ENCODE results near the gene TCF4.

The TCF4 gene

DNA sequence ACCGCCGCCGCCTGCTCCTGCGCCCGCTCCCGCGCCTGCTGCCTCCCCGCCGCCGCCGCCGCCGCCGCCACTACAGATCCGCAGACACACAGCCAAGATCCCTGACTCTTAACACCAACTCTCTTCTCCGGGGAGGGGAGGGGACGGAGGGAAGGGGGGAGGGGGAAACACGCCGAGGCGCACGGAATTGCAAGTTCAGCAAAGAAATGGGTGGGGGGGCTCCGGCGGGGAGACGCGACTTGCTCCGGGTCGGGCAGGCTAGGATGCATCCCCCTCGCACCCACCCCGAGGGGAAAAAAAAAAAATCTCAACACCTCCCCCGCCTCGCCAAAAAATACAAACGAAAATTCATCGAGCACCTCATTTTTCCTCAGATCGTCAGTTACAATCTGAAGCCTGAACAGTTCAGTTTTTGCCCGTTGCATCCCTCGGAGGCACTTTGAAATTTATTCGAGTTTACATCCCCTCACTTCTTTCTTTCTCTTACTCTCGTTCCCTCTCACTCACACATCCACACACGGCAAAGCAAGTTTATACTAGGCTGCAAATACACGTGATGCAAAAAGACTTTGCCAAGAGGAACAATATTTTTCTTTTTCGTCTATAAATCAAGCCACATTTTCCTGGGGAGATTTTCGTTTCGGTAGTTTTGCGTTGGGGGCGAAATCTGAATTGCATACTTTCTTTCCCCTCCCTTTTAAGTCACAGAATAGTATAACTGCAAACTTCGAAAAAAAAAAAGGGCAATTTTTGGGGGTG is at the start of gene TCF4:
TSS of gene TCF4 (minus strand) at position 82 of the 759 bp plus-strand sequence. CDS start 1,076 bp downstream, outside the sequence.
- Mint-ChIP-seq H3K4me3 (peak within 1 kb of the TSS; percentile 84), H3K27ac (peak within 1 kb of the TSS; percentile 75), H3K27me3 (ENCODE audit: low read depth) (peaks cover 35% of the 10 kb centered on the region), H3K4me1 (ENCODE audit: low read depth) (peaks cover 12% of the 10 kb centered on the region), H3K36me3 (ENCODE audit: low read depth) (peaks cover 3% of the 10 kb centered on the region), H3K9me3 (no peaks in the 10 kb centered on the region)

DNA sequence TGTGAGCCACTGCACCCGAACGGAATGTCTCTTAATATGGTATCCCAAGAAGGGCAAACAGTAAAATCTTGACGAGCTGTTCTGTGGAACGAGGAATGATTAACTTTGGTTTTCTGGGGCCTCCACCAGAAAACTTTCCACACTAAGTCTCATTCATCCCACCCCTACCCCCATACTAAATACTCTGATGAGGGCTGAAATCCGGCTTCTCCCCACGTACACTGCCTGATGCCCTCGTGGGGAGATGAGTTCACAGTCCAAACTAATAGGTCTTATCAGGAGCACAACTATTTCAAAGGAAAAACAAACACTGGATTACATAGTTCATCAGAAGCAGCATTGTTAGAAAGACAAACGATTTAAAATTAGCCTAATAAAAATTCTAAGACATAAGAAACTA is 49.2 kb upstream of the TCF4 start:
- no peak overlapping the region for H3K4me3 Mint-ChIP-seq
- peaks cover 8% of the 10 kb centered on the region for H3K9me3 Mint-ChIP-seq
- no peaks in the 10 kb centered on the region for H3K27me3 Mint-ChIP-seq (ENCODE audit: low read depth)
- H3K4me1 Mint-ChIP-seq (ENCODE audit: low read depth): no peaks in the 10 kb centered on the region
- no peaks in the 10 kb centered on the region for H3K36me3 Mint-ChIP-seq (ENCODE audit: low read depth)
- H3K27ac Mint-ChIP-seq: no peak overlapping the region

DNA sequence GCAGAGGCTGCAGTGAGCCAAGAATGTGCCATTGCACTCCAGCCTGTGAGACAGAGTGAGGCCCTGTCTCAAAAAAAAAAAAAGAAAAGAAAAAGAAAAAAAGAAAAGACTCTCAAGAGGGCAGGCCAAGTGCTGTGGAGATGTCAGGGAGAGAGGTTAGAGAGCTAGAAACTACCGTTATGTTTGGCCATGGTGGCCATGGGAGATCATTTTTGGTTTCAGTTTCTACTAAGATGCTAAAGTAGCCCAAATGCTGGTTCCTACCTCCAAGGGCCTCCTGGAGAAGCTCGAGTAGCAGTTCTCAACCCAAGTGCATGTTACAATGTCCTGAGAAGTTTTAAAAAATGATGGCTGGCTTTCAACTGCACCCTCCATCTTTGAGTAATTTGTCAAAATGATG is 47.4 kb upstream of the TCF4 start:
- H3K9me3 Mint-ChIP-seq: peaks cover 8% of the 10 kb centered on the region
- H3K4me3 Mint-ChIP-seq: no peak overlapping the region
- H3K4me1 Mint-ChIP-seq (ENCODE audit: low read depth): no peaks in the 10 kb centered on the region
- no peaks in the 10 kb centered on the region for H3K27me3 Mint-ChIP-seq (ENCODE audit: low read depth)
- no peak overlapping the region for H3K27ac Mint-ChIP-seq
- H3K36me3 Mint-ChIP-seq (ENCODE audit: low read depth): no peaks in the 10 kb centered on the region

DNA sequence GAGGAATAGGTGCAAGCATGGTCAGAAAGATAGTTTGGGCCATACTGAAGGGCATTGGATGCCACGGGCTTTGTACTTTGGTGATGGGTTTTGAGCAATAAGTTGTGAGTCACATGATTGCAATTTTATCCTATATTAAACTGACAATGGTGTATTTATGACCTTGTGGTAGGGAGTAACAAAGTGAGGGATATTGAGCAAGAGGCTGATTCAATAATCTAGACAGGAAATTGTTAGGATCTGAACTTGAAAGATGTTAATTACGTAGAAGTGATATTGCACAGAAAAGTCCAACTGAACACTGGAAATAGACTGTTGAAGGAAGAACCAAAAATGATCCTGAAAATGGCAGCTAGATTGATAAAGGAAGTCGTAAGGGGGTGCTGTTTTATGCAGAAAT is 46.6 kb upstream of the TCF4 start:
- H3K4me1 Mint-ChIP-seq (ENCODE audit: low read depth): no peaks in the 10 kb centered on the region
- no peak overlapping the region for H3K27ac Mint-ChIP-seq
- no peaks in the 10 kb centered on the region for H3K27me3 Mint-ChIP-seq (ENCODE audit: low read depth)
- peaks cover 8% of the 10 kb centered on the region for H3K9me3 Mint-ChIP-seq
- H3K4me3 Mint-ChIP-seq: no peak overlapping the region
- no peaks in the 10 kb centered on the region for H3K36me3 Mint-ChIP-seq (ENCODE audit: low read depth)

DNA sequence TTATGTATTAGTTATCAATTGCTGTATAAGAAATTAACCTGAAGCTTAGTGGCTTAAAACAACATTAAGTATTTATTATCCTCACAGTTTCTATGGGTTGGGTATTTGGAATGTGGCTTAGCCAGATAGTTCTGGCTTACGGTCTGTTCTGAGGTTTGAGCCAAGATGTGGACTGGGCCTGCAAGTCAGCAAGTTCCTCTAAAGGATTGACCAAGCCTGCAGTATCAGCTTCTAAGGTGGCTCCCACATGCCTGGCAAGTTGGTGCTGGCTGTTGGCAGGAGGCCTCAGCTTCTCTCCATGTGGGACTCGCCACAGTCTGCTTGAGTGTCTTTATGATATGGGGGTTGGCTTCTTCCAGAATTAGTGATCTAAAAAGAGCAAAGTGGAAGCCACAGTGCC is 45.0 kb upstream of the TCF4 start:
- H3K4me3 Mint-ChIP-seq: no peak overlapping the region
- H3K4me1 Mint-ChIP-seq (ENCODE audit: low read depth): no peaks in the 10 kb centered on the region
- H3K36me3 Mint-ChIP-seq (ENCODE audit: low read depth): no peaks in the 10 kb centered on the region
- H3K27me3 Mint-ChIP-seq (ENCODE audit: low read depth): no peaks in the 10 kb centered on the region
- H3K9me3 Mint-ChIP-seq: peaks cover 8% of the 10 kb centered on the region
- H3K27ac Mint-ChIP-seq: no peak overlapping the region

DNA sequence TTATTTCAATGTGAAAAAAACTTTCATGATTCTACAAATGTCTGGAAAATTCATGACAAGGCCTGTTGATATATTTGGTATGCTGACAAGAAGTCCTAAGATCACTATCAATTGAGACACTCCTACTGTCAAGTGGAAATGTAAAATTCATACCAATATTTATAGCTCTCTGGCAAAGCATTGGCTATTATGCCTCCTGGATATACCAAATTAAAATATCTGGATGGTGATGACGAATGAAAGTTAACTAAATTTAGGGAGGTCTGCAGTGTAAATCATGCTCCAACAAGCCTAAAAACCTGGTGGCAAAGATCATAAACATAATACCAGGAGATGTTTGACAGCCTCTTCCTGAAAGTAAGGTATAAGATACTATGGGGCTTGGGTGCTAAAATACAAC is 41.1 kb upstream of the TCF4 start:
- H3K4me3 Mint-ChIP-seq: no peak overlapping the region
- no peaks in the 10 kb centered on the region for H3K36me3 Mint-ChIP-seq (ENCODE audit: low read depth)
- peaks cover 8% of the 10 kb centered on the region for H3K9me3 Mint-ChIP-seq
- no peaks in the 10 kb centered on the region for H3K4me1 Mint-ChIP-seq (ENCODE audit: low read depth)
- no peaks in the 10 kb centered on the region for H3K27me3 Mint-ChIP-seq (ENCODE audit: low read depth)
- no peak overlapping the region for H3K27ac Mint-ChIP-seq

DNA sequence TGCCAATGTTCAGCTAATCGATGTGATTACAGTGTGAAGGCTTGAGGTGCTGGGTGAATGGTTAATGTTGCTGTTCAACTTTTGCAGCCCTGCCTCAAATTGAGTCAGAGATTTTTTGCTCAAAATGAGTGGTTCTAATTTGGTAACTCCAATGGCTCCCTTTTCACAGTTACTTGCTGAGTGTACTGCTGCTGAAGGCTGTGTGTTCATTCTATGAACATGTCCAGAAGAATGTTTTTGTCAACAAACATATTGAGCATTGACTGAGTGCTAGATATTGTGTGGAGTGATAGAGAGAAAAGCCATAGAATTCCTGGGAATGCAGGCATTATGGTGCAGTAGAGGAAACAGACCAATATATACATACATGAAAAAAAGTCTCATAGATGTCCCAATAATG is 39.0 kb upstream of the TCF4 start:
- Mint-ChIP-seq H3K4me1 (ENCODE audit: low read depth) (no peaks in the 10 kb centered on the region), H3K9me3 (no peaks in the 10 kb centered on the region), H3K4me3 (no peak overlapping the region), H3K36me3 (ENCODE audit: low read depth) (no peaks in the 10 kb centered on the region), H3K27ac (no peak overlapping the region), H3K27me3 (ENCODE audit: low read depth) (no peaks in the 10 kb centered on the region)

DNA sequence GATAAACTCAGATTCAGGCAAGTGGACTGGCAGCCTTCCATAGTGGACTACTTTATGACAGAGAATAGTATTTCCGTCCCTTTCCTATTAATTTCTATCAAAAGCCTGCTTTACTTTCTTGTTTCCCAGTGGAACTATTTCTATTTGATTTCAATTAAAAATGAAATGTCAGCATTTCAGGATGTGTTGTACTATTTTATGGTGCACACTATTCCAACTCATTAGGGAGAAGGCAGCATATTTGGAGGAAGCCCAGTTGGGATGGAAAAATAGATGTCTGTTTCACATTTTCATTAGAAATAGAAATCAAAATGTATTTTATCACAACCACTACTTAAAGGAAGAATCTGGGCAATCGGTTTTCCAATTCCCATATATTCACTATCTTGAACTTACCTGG is 37.9 kb upstream of the TCF4 start:
- Mint-ChIP-seq H3K4me3 (no peak overlapping the region), H3K4me1 (ENCODE audit: low read depth) (no peaks in the 10 kb centered on the region), H3K27me3 (ENCODE audit: low read depth) (no peaks in the 10 kb centered on the region), H3K9me3 (no peaks in the 10 kb centered on the region), H3K27ac (no peak overlapping the region), H3K36me3 (ENCODE audit: low read depth) (no peaks in the 10 kb centered on the region)

DNA sequence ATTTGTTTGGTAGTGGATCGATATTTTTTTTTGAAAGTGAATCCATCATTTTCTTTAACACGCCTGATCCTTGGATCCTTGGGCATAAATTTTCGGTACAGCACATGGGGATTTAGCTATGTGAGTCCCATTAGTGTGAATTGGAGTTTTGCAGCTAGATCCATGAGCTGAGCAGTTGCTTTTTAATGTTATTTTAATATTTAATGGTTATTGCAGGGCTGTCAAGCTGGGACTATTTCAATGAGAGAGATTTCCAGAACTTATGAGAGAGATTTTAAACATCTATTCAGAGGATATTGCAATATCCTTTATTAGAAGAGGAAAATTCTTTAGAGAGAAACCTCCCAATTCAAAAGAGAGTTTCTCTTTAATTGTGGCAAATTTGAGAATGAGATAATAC is 35.6 kb upstream of the TCF4 start:
- Mint-ChIP-seq H3K36me3 (ENCODE audit: low read depth) (no peaks in the 10 kb centered on the region), H3K4me1 (ENCODE audit: low read depth) (no peaks in the 10 kb centered on the region), H3K9me3 (no peaks in the 10 kb centered on the region), H3K4me3 (no peak overlapping the region), H3K27ac (no peak overlapping the region), H3K27me3 (ENCODE audit: low read depth) (no peaks in the 10 kb centered on the region)

DNA sequence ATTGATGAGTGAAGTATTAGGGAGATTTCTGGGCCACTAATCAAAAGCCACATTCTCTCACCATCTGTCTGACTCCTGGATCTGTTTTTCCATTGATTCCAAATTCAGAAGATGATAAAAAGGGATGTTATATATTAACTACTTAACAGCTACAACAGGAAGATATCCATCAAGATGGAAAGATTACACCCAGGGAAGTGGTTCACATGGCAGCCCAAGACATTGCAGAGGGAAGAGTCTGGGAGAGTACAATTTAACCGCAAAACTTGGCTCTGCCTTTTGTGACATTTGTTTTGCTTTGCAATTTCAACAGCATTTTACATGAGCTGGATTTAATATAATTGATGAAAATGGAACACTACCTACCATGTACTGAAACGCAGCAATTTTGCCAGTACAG is 22.5 kb upstream of the TCF4 start:
- Mint-ChIP-seq H3K27me3 (ENCODE audit: low read depth) (peaks cover 2% of the 10 kb centered on the region), H3K4me3 (no peak overlapping the region), H3K4me1 (ENCODE audit: low read depth) (no peaks in the 10 kb centered on the region), H3K36me3 (ENCODE audit: low read depth) (no peaks in the 10 kb centered on the region), H3K27ac (no peak overlapping the region), H3K9me3 (no peaks in the 10 kb centered on the region)

DNA sequence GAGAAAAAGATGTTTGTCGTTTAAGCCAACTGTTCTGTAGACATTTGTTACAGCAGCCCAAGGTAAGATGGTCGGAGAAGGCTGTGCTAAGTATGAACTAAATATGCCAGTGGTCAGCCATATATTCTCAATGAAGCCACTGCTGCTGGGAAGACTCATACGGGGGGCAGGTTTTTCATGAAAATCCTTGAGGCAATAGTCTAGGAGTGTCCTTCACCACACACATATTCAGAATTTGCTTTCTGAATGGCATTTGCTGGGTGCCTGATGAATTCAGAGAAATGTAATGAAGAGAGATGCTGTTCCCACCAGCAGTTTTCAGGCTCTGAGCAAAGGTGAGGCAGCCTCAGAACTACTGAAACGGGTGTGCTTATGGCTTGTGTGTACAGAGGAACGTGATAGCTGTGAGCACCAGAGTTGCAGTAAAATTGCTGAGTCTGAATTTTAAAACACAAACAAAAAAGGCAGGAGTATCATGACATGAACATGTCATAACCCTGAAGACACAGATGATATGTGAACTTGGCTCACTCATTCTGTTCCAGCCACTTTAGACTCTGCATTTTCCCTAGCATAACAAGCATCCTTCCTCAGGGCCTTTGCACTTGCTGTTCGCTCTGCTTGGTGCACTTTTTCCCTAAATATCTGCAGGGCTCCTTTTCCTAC is 21.3 kb upstream of the TCF4 start:
- Mint-ChIP-seq H3K9me3 (no peaks in the 10 kb centered on the region), H3K4me3 (no peak overlapping the region), H3K4me1 (ENCODE audit: low read depth) (no peaks in the 10 kb centered on the region), H3K36me3 (ENCODE audit: low read depth) (no peaks in the 10 kb centered on the region), H3K27me3 (ENCODE audit: low read depth) (no peaks in the 10 kb centered on the region), H3K27ac (no peak overlapping the region)

DNA sequence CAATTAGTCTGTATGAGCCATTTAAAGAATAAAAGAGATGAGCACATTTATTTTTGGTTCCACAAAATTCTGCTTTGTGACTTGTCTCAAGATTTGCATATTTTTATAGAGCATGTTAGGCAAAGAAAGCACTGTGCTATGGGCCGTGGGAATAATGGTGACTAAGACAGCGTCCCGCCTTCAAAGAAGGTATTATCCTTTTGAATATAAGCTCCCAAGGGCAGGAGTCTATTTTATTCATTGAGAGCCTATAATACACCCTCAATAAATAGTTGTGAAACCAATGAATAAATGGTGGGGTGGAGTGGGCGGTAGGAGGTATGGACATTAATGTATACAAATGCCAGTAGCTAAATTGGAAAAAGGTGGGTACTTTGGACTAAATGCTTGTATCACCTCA is 20.5 kb upstream of the TCF4 start:
- no peaks in the 10 kb centered on the region for H3K36me3 Mint-ChIP-seq (ENCODE audit: low read depth)
- H3K27ac Mint-ChIP-seq: no peak overlapping the region
- H3K27me3 Mint-ChIP-seq (ENCODE audit: low read depth): no peaks in the 10 kb centered on the region
- H3K4me1 Mint-ChIP-seq (ENCODE audit: low read depth): no peaks in the 10 kb centered on the region
- H3K9me3 Mint-ChIP-seq: no peaks in the 10 kb centered on the region
- no peak overlapping the region for H3K4me3 Mint-ChIP-seq

DNA sequence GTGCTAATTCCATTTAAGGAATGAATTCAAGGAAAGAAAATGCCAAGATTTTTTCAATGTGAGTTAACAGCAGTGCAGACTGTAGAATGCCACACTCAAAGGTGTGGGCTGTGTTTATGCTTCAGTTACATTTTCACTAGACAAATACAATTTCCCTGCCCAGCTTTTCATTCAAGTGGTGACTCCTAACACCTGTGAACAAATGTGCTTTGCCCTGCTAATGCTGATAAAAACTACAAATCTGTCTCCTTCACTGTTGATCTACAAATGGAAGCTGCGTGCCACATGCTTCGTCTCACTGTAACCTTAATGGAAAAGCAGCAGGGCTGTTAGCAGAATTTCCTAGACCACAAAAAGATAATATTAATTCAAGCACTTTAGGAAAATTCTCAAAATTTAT is 19.8 kb upstream of the TCF4 start:
- no peaks in the 10 kb centered on the region for H3K9me3 Mint-ChIP-seq
- no peaks in the 10 kb centered on the region for H3K36me3 Mint-ChIP-seq (ENCODE audit: low read depth)
- no peak overlapping the region for H3K4me3 Mint-ChIP-seq
- no peak overlapping the region for H3K27ac Mint-ChIP-seq
- H3K27me3 Mint-ChIP-seq (ENCODE audit: low read depth): no peaks in the 10 kb centered on the region
- H3K4me1 Mint-ChIP-seq (ENCODE audit: low read depth): no peaks in the 10 kb centered on the region

DNA sequence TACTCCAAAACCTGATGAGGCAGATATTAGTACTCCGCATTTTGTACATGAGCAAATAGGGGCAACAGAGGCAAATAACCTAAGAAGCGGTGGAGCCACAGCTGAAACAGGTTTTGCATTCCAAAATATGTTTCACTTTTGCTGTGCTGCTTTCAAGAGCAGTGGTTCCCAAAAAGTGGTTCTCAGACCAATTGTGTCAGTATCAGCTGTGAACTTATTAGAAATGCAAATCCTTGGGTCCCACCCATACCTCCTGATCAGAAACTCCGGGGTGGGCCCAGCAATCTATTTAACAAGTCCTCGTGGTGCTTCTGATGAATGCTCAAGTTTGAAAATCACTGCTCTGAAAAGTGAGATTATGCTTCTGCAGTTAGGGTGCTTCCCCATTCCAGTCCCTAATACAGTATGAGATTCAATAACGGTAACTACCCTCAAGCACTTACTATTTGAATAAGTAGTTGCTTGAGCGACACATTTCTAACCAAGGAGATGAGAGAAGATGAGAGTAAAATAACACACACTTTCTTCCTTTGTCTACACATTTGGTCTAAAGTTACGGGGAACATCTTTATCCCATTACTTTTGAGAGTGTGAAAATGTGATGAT is 17.8 kb upstream of the TCF4 start:
- Mint-ChIP-seq H3K36me3 (ENCODE audit: low read depth) (no peaks in the 10 kb centered on the region), H3K9me3 (no peaks in the 10 kb centered on the region), H3K27me3 (ENCODE audit: low read depth) (no peaks in the 10 kb centered on the region), H3K4me3 (no peak overlapping the region), H3K27ac (no peak overlapping the region), H3K4me1 (ENCODE audit: low read depth) (no peaks in the 10 kb centered on the region)

DNA sequence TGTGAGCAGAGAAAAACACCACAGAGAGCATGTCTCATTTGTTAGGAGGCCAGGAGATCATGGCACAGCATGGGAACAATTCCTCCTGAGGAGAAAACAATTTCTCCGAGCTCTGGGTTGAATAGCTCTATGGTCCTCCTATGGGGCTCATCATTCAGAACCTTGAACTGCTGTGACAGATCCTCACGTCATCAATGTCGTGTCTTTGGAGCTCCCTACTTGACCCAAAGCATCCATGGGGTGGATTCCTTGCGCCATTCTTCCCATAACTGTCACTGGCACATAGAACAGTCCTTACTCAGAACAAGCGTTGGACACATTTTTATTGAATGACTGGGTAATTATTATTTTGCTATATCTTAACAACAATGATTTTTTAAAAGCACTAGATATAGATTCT is 15.8 kb upstream of the TCF4 start:
- Mint-ChIP-seq H3K36me3 (ENCODE audit: low read depth) (no peaks in the 10 kb centered on the region), H3K9me3 (no peaks in the 10 kb centered on the region), H3K27me3 (ENCODE audit: low read depth) (no peaks in the 10 kb centered on the region), H3K4me1 (ENCODE audit: low read depth) (no peaks in the 10 kb centered on the region), H3K4me3 (no peak overlapping the region), H3K27ac (no peak overlapping the region)

All from T-helper 1 cell treated with Interleukin-12 subunit alpha and Interleukin-12 subunit beta and Interleukin-4 antibody, amounts not matched to agents 30 μg/mL and 1 μg/mL, for 36 hours (primary cell).